Natural killer cell (primary cell): ENCODE data around the gene USE1. TPM values are rescaled to one million over a fixed set of nuclear protein-coding genes. Genes with fewer than 3 reads are reported as not detected.

Source experiments
- ATAC-seq, 3 donors: fragments of 150-1000 bp in 2 of 3; fragments of 200-7000 bp in 1 of 3; cut with Tn5 transposase; 1 replicate in 1 of 3; 2 replicates in 2 of 3; pipeline ENCODE4 v1.10.0; 2021; ENCODE audit warnings: mild to moderate bottlenecking in 2 of 3, moderate library complexity in 2 of 3
- DNase-seq, 2 donors: peaks; one replicate each; pipeline versions ENCODE4 v3.0.0 to v3.0.0-alpha.2; 2013 to 2021; ENCODE audit warnings: mixed read lengths in 1 of 2
- H3K27ac ChIP-seq: one replicate; pipeline ENCODE4 v1.5.1; 2013; ENCODE audit warnings: mild to moderate bottlenecking, low read length
- H3K27me3 ChIP-seq: one replicate; pipeline ENCODE4 v1.6.1; 2013; ENCODE audit warnings: low read length; ENCODE audit not compliant: control insufficient read depth, insufficient read depth
- H3K36me3 ChIP-seq: one replicate; pipeline ENCODE4 v1.6.1; 2013; ENCODE audit warnings: low read length; ENCODE audit not compliant: control insufficient read depth, insufficient read depth
- H3K4me1 ChIP-seq: one replicate; pipeline ENCODE4 v1.6.1; 2013; ENCODE audit warnings: low read length; ENCODE audit not compliant: control insufficient read depth, insufficient read depth
- H3K4me3 ChIP-seq: one replicate; pipeline ENCODE4 v1.5.1; 2013; ENCODE audit warnings: low read length
- H3K9me3 ChIP-seq: one replicate; pipeline ENCODE4 v1.6.1; 2013; ENCODE audit warnings: low read length; ENCODE audit not compliant: control insufficient read depth, insufficient read depth
- H3K27ac Mint-ChIP-seq, 2 donors: one replicate each; pipeline ENCODE4 v1.8.0; 2022; ENCODE audit warnings: mild to moderate bottlenecking in 2 of 2, mixed read lengths in 2 of 2, moderate library complexity in 1 of 2
- H3K27me3 Mint-ChIP-seq, 2 donors: one replicate each; pipeline ENCODE4 v1.8.0; 2022; ENCODE audit warnings: low read depth in 2 of 2, mixed read lengths in 2 of 2
- H3K36me3 Mint-ChIP-seq: one replicate; pipeline ENCODE4 v1.8.0; 2022; ENCODE audit warnings: mixed read lengths
- H3K4me1 Mint-ChIP-seq, 2 donors: one replicate each; pipeline ENCODE4 v1.8.0; 2022; ENCODE audit warnings: mixed read lengths in 2 of 2
- H3K4me3 Mint-ChIP-seq: one replicate; pipeline ENCODE4 v1.8.0; 2022; ENCODE audit warnings: mild to moderate bottlenecking, moderate library complexity, mixed read lengths
- H3K9me3 Mint-ChIP-seq, 2 donors: one replicate each; pipeline ENCODE4 v1.8.0; 2022; ENCODE audit warnings: mixed read lengths in 2 of 2
- CTCF ChIP-seq: fragments of 200-600 bp; IDR thresholded peaks from one replicate; pipeline ENCODE4 v1.8.0; 2022; ENCODE audit warnings: antibody characterized with exemption
- WGBS: methylation state at CpG from one replicate; pipeline ENCODE4 v1.1.7; 2013; ENCODE audit warnings: missing lambda C conversion rate; ENCODE audit not compliant: insufficient coverage; 5-methylcytosine and 5-hydroxymethylcytosine counted together
- intact Hi-C: fragments of 100-400 bp; cut with micrococcal nuclease; formaldehyde crosslinking; loops from one replicate; pipeline ENCODE4 v1.14.2; 2022
- total RNA-seq, 4 donors: library from RNA; stranded (reverse); fragments of 120-200 nt in 1 of 4; gene quantifications; one replicate each; pipeline versions ENCODE4 v1.2.3 to v1.2.4, GENCODE V29; 2013 to 2022

USE1 gene
- total RNA-seq, 3 donors from 2014 or later (not counting 1 experiment from before 2014, with no cell fraction given) = 16.4 to 21.1 (median 20.9) TPM

GRCh38 chr19:17205237-17206140 is 9.7 kb upstream of the USE1 start:
- no peaks in the 10 kb centered on the region for H3K9me3 Mint-ChIP-seq
- H3K27ac Mint-ChIP-seq = no peak overlapping the region
- no peaks in the 10 kb centered on the region for H3K36me3 Mint-ChIP-seq
- TF ChIP-seq CTCF = peak; percentile 30
- peaks cover 3% of the 10 kb centered on the region for H3K4me1 ChIP-seq
- intact Hi-C loops = loop anchor here (1.0 kb wide), 1 partner anchor 77 kb away; no protein-coding TSS in a partner anchor
- H3K4me3 Mint-ChIP-seq = no peak overlapping the region
- peaks cover 0 to 4% of the 10 kb centered on the region in 2 donors for H3K4me1 Mint-ChIP-seq
- ATAC-seq (peak; percentile 58 to 78 (median 60)), DNase-seq (peak; percentile 44 to 74)
- peaks cover 74% of the 10 kb centered on the region for H3K36me3 ChIP-seq
- H3K9me3 ChIP-seq = no peaks in the 10 kb centered on the region
- no peak overlapping the region for H3K4me3 ChIP-seq
- 92% methylated on average over 27 of the region's 27 CpGs for WGBS
- H3K27ac ChIP-seq = no peak overlapping the region
- H3K27me3 ChIP-seq = no peaks in the 10 kb centered on the region
- no peaks in the 10 kb centered on the region for H3K27me3 Mint-ChIP-seq

- Histone ChIP-seq H3K27me3 (no peaks in the 10 kb centered on the region), H3K4me1 (peaks cover 3% of the 10 kb centered on the region), H3K36me3 (peaks cover 67% of the 10 kb centered on the region), H3K27ac (no peak overlapping the region), H3K9me3 (no peaks in the 10 kb centered on the region), H3K4me3 (no peak overlapping the region)
- peaks cover 0 to 4% of the 10 kb centered on the region in 2 donors for H3K4me1 Mint-ChIP-seq
- no peaks in the 10 kb centered on the region for H3K27me3 Mint-ChIP-seq
- no peak for DNase-seq
- no peaks in the 10 kb centered on the region for H3K9me3 Mint-ChIP-seq
- H3K36me3 Mint-ChIP-seq = no peaks in the 10 kb centered on the region
- no peak overlapping the region for H3K27ac Mint-ChIP-seq
- 93% methylated on average over 24 of the region's 25 CpGs for WGBS
- TF ChIP-seq CTCF = no peak
- no peak for ATAC-seq
- H3K4me3 Mint-ChIP-seq = no peak overlapping the region
- intact Hi-C loops = no loop called here
Measured at GRCh38 chr19:17206736-17207581, 8.2 kb upstream of the USE1 start.

- Histone ChIP-seq H3K4me3 (no peak overlapping the region), H3K27ac (no peak overlapping the region), H3K27me3 (no peaks in the 10 kb centered on the region), H3K9me3 (no peaks in the 10 kb centered on the region), H3K4me1 (peaks cover 5% of the 10 kb centered on the region), H3K36me3 (peaks cover 57% of the 10 kb centered on the region)
- WGBS = 88% methylated on average over 28 of the region's 28 CpGs
- Mint-ChIP-seq H3K27me3 (no peaks in the 10 kb centered on the region), H3K4me3 (no peak overlapping the region), H3K36me3 (no peaks in the 10 kb centered on the region), H3K4me1 (peaks cover 0 to 6% of the 10 kb centered on the region in 2 donors), H3K9me3 (no peaks in the 10 kb centered on the region), H3K27ac (peak overlapping the region; percentile 35 to 62)
- intact Hi-C loops = no loop called here
- TF ChIP-seq CTCF = no peak
- peak in 1 of 2 donors; percentile 46 for DNase-seq
- peak in 2 of 3 donors; percentile 18 to 33 for ATAC-seq
Measured at GRCh38 chr19:17209126-17210036, 5.8 kb upstream of the USE1 start.
